ENCODE data around the gene HCN2.
"Not testable (repeated sequence)": the region's sequence is repeated elsewhere in the genome, so short reads cannot be mapped to it uniquely, and the experiment has no call there.

The HCN2 gene

GRCh38 chr19:572140-572742, 17.4 kb upstream of the HCN2 start, which contains the start of gene BSG:
Gene BSG (plus strand): TSS chr19:572596. CDS start chr19:572635, 39 bp downstream.
- DNase-seq, result peak; percentile 97

- no peak for DNase-seq
These were observed 16.8 kb upstream of the HCN2 start for GRCh38 chr19:572743-573518.

- no peak for DNase-seq
These were observed 16.2 kb upstream of the HCN2 start for GRCh38 chr19:573519-573825.

GRCh38 chr19:574658-575526, 14.8 kb upstream of the HCN2 start:
- no peak for DNase-seq

GRCh38 chr19:575527-576506, 13.9 kb upstream of the HCN2 start:
- DNase-seq, result no peak

GRCh38 chr19:576768-577438, 12.8 kb upstream of the HCN2 start:
- no peak for DNase-seq

- no peak for DNase-seq
These were observed 12.0 kb upstream of the HCN2 start for GRCh38 chr19:577439-578392.

- DNase-seq, result no peak
These were observed 10.4 kb upstream of the HCN2 start for GRCh38 chr19:579111-579841.

GRCh38 chr19:579842-580155, 9.9 kb upstream of the HCN2 start:
- no peak for DNase-seq

GRCh38 chr19:580274-580835, 9.3 kb upstream of the HCN2 start:
- no peak for DNase-seq

GRCh38 chr19:581399-582111, 8.1 kb upstream of the HCN2 start:
- DNase-seq, result no peak

- DNase-seq, result no peak
These were observed 7.0 kb upstream of the HCN2 start for GRCh38 chr19:582497-583197.

- no peak for DNase-seq
These were observed 6.3 kb upstream of the HCN2 start for GRCh38 chr19:583198-583967.

- DNase-seq, result no peak
These were observed 5.8 kb upstream of the HCN2 start for GRCh38 chr19:583968-584239.

- peak; percentile 40 for DNase-seq
These were observed 5.3 kb upstream of the HCN2 start for GRCh38 chr19:584240-585001.

- DNase-seq, result not testable (repeated sequence)
These were observed 4.5 kb upstream of the HCN2 start for GRCh38 chr19:585146-585545.

- no peak for DNase-seq
These were observed 4.0 kb upstream of the HCN2 start for GRCh38 chr19:585551-586110.

All from activated effector memory CD4-positive, alpha-beta T cell treated with Interleukin-2 at 50 U/mL for 16 hours (primary cell).